ENCODE measurements around the gene BCAS3. TPM values are rescaled to one million over a fixed set of nuclear protein-coding genes. Genes with fewer than 3 reads are reported as not detected.
A peak's percentile ranks its signal among the peaks of the same experiment; 100 is the strongest.

BCAS3 gene
- total and polyA plus RNA-seq, 12 donors, result 6.1 to 21.8 (median 17.2) TPM

DNA sequence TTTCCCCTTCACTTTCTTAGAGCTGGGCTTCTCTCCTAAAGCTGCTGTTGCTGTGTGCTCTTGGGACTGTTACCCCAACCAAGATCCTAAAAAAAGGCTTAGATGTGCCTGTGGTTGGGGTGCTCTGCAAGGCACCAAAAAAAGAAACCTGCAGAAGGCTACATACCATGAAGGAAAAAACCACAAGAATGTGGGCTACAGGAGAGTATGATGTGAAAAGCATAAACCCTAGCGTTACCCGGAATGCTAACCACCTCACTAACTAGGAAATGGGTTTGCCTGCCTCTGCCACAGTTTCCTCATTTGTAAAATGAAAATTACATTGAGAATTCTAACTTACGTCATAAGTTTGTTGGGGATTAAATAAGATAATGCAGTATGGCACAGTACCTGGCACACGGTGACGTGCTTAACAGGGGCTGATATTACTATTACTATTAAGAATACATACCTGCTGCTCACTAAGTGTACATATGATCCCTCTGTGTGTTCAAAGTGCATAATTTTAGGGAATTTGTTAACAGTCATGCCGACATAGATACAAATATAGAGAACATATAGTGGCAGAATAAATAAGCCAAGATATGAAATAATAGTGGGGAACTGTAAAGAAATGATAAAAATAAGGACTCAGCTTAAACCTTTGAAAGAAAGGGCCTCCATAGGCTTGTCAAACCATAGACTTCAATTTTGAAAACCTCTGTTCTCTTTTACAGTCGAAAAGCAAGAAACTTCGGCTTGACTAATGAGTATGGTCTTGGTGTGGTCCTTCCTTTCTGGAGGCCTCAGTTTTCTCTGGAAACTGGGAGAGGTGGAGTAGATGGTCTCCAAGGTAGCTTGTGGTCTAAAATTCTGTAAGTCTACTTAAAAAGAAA is 544.2 kb downstream of the BCAS3 start:
- peak overlapping the region in 4 of 10 donors; percentile 4 to 33 (median 13) for H3K27ac ChIP-seq

DNA sequence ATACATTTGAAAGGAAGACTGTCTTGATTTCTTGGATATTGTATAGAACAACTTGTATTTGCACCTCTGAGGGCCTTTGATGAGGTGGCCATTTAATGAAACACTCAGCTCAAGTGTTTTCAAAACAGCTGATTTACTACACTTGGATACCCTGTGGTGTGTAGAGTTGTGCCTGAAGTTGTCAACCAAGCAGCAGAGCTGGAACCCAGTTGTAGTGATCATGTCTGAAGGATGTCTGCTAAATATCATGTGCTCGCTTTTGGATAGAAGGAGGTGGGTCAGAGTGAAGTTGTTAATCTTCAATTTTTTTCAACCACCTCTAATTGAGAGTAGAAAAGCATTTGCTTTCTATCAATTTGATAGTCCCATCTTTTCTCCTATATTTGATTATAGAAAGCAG is 546.1 kb downstream of the BCAS3 start:
- TF ChIP-seq, protein P1, sequence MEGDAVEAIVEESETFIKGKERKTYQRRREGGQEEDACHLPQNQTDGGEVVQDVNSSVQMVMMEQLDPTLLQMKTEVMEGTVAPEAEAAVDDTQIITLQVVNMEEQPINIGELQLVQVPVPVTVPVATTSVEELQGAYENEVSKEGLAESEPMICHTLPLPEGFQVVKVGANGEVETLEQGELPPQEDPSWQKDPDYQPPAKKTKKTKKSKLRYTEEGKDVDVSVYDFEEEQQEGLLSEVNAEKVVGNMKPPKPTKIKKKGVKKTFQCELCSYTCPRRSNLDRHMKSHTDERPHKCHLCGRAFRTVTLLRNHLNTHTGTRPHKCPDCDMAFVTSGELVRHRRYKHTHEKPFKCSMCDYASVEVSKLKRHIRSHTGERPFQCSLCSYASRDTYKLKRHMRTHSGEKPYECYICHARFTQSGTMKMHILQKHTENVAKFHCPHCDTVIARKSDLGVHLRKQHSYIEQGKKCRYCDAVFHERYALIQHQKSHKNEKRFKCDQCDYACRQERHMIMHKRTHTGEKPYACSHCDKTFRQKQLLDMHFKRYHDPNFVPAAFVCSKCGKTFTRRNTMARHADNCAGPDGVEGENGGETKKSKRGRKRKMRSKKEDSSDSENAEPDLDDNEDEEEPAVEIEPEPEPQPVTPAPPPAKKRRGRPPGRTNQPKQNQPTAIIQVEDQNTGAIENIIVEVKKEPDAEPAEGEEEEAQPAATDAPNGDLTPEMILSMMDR (IDR thresholded peaks at IDR 0.05), result no peak
- WGBS, 2 donors, result 100% methylated on average over 1 of the region's 1 CpG

More for the DNA sequence above, 544.2 kb downstream of the BCAS3 start:
- Histone ChIP-seq H3K27me3 (no peaks in the 10 kb centered on the region), H3K4me1 (peaks cover 0 to 45% (median 6%) of the 10 kb centered on the region in 9 donors), H3K9me3 (no peaks in the 10 kb centered on the region), H3K36me3 (no peaks in the 10 kb centered on the region), H3K4me3 (no peak overlapping the region)
- intact Hi-C loops (cut with DNase I), result no loop called here
- TF ChIP-seq, protein P1 (IDR thresholded peaks at IDR 0.05), result no peak
- ATAC-seq, result no peak
- DNase-seq, result no peak
- WGBS, 2 donors, result 95 to 97% methylated on average over 8 of the region's 8 CpGs

DNA sequence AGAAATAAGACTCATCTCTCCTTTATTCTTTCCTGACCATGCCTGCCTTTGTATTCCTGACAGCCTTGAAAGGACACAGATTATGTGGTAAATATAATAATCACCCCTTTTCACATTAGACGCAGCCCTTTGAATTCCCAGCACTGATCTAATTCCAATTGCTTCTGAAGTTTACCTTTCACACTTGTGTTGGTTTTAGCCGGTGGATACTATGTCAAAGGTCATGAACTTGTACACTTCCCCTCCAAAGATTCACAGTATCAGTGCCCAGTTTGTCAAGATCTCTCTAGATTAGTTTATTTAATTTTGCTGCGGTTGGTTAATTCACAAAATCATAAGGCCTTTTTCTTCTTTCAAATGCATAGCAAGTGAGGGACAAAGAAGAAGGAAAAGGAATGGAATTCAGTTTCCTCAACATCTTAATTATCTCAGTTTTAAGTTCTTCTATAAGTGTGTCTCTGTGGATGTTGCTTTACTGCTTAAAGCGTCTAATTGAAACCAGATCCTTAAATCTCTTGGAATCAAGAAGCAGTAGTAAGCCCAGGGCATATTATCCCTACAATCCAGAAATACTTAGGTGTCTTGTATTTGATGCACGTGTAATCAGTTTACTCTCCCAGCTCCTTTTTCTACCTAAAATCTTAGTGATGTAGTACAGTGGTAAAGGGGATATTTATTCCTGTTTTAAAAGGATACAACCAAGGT is 547.7 kb downstream of the BCAS3 start:
- intact Hi-C loops (cut with DNase I), result no loop called here

More for the DNA sequence above, 546.1 kb downstream of the BCAS3 start:
- Histone ChIP-seq H3K4me1 (peaks cover 0 to 31% (median 6%) of the 10 kb centered on the region in 9 donors), H3K27me3 (no peaks in the 10 kb centered on the region), H3K27ac (no peak overlapping the region), H3K4me3 (no peak overlapping the region), H3K36me3 (no peaks in the 10 kb centered on the region), H3K9me3 (no peaks in the 10 kb centered on the region)
- ATAC-seq, result no peak
- DNase-seq, result no peak
- intact Hi-C loops (cut with DNase I), result no loop called here

DNA sequence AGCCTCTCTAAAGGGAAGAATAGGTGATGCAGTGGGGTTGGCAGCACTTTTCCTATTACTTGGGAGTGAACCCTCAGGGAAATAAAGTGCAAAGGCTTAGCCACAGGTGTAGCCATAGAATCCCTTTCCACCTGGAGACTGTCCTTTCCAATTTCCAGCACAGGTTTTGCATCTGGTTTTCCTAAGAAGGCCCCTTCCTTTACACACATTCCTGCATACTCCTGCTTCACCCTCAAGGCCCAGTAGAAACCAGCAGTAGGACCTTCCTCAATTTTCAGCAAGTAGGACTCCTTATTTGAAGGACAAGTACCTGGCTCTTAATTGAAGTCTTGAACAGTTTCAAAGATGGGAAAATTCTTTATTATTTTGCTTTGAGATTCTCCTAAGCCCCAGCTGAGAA is 550.2 kb downstream of the BCAS3 start:
- H3K27ac ChIP-seq, result no peak overlapping the region
- DNase-seq (no peak), ATAC-seq (no peak)
- H3K4me3 ChIP-seq, result no peak overlapping the region
- no peaks in the 10 kb centered on the region for H3K9me3 ChIP-seq
- intact Hi-C loops (cut with DNase I), result no loop called here
- no peaks in the 10 kb centered on the region for H3K27me3 ChIP-seq
- no peaks in the 10 kb centered on the region for H3K36me3 ChIP-seq
- TF ChIP-seq, protein P1 (IDR thresholded peaks at IDR 0.05), result no peak
- H3K4me1 ChIP-seq, result peaks cover 0 to 5% (median 0%) of the 10 kb centered on the region in 9 donors

More for the DNA sequence above, 547.7 kb downstream of the BCAS3 start:
- Histone ChIP-seq H3K4me3 (no peak overlapping the region), H3K27ac (no peak overlapping the region), H3K36me3 (no peaks in the 10 kb centered on the region), H3K4me1 (peaks cover 0 to 18% (median 0%) of the 10 kb centered on the region in 9 donors), H3K9me3 (no peaks in the 10 kb centered on the region), H3K27me3 (no peaks in the 10 kb centered on the region)
- no peak for ATAC-seq
- DNase-seq, result no peak
- WGBS, 2 donors, result 91 to 94% methylated on average over 5 of the region's 5 CpGs
- TF ChIP-seq, protein P1 (IDR thresholded peaks at IDR 0.05), result no peak

All from heart right ventricle (tissue), 16 donors.